Measurements from ENCODE around the gene PKN1.

The PKN1 gene

DNA sequence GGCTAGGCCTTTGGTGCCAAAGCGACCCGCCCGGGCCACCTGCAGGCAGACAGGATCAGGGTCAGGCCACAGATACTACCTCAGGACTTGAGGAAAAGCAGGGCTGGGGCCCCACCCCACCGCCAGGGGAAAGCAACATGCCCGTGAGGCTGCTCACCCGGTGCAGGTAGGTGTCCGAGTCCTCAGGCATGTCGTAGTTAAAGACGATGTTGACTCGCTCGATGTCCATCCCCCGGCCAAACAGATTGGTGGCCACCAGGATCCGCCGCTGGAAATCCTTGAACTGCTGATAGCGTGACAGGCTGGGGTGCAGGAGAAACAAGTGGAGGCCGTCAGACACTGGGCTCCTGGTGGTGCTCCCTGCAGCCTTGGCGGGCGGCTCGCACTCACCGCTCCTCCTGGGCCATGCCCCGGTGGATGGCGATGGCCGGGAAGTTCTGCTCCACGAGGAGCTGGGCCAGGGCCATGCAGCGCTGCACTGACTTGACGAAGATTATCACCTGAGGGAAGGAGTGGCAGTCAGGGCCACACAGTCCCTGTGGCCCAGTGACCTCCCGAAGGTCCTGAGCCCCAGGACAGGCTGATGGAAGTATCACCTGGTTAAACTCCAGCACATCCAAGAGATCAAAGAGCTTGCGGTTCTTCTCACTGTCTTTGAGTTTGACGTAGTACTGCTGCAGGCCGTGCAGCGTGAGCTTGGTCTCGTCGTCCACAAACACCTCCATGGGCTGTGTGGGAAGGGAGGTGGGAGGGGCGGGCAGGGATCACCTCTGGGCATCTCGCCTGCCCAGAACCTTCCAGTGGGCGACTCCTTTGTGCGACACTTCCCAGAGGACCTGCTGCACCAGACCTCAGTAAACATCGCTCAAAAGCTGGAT is 23.7 kb upstream of the PKN1 start:
- no peak for TF ChIP-seq CTCF (IDR thresholded peaks at IDR 0.05; ENCODE audit: low read depth, low read length)
- no peak overlapping the region for H3K4me3 ChIP-seq (ENCODE audit: low read depth, low read length)

DNA sequence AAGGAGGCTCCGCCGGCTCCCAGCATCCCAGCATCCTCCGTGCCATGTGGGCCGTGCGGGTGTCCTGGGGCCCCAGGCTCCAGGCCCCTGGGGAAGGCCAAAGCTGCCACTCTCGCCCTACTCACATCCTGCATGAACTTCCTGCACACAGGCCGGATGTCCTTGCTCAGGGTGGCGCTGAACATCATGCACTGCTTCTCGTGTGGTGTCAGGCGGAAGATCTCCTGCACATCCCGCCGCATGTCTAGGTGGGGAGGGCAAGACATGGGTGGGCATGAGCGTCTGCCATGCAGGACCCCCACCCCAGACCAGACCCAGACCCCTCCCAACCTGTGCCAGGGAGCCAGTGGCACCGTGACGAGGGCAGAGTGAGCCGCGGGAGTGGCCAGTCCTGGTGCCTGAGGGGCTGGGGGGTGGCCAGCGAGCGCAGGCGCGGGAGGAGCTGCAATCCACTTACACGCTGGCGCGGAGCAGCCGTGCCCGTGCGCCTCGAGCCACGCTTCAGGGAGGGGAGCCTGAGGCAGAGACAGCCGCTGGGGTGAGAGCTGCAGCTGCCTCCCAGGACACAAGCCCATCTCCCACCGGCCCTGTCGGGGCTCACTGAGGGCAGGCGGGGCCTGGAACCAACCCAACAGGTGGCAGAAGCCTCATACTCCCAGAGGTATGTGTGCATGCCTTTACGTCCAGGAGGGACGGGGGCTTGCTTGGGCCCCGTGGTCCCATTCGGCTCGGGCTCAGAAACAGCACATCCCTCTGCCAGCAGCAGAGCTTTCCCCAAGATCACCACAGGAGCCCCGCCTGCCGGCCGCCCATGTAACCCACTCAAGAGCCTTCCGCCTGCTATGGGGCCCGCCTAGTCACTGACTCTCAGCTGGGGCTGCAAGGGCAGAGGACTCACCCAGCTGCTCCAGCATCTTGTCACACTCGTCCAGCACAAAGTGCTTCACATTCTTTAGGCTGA is 22.7 kb upstream of the PKN1 start:
- no peak overlapping the region for H3K4me3 ChIP-seq (ENCODE audit: low read depth, low read length)
- no peak for TF ChIP-seq CTCF (IDR thresholded peaks at IDR 0.05; ENCODE audit: low read depth, low read length)

DNA sequence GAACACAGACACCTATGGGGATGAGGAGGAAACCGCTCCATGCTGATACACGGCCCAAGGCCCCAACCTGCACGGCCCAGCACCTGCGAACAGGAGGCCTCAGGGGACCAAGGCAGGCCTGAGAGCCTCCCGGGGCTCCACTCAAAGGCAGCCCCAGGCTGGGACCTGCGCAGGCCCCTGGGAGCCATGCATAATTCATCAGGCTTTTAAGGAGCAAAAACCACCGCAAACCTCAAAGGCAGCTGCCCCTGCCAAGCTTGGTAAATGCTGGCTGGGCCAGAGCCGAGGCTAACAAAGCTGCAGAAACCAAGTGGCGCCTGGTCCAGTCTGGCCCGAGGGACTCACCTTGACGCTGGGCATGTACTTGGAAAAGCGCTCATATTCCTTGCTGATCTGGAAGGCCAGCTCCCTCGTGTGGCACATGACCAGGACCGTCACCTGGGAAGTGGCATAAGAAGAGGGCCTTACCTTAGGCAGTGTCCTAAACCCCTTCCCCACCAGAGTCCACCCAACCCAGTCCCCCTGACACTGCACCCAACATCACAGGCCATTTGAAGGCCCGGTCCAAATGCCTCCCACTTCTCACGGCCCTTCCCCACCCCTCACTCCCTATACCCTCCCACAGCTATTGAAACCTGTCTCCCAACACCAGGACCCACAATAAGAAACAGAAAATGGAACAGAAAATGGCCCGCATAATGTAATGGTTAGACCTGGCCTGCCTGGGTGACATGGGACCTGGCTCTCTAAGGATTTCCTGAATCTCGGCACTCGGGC is 21.8 kb upstream of the PKN1 start:
- H3K4me3 ChIP-seq (ENCODE audit: low read depth, low read length) = no peak overlapping the region
- no peak for TF ChIP-seq CTCF (IDR thresholded peaks at IDR 0.05; ENCODE audit: low read depth, low read length)

DNA sequence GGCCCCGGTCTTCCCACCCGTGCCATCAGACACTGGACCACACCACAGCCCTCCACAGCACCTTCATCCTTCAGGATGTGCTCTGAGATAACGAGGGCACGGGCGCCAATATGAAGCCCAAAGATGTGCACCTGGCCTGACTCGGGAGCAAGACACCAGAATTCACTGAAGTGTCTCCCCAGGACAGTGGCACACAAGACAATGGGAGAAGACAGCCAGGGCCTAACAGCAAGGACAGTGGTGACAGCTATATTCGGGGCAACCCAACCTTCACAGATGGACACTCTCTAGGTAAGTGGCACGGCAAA is 21.2 kb upstream of the PKN1 start:
- no peak for TF ChIP-seq CTCF (IDR thresholded peaks at IDR 0.05; ENCODE audit: low read depth, low read length)
- no peak overlapping the region for H3K4me3 ChIP-seq (ENCODE audit: low read depth, low read length)

- no peak overlapping the region for H3K4me3 ChIP-seq (ENCODE audit: low read depth, low read length)
- no peak for TF ChIP-seq CTCF (IDR thresholded peaks at IDR 0.05; ENCODE audit: low read depth, low read length)
Measured at GRCh38 chr19:14412324-14412995, 20.6 kb upstream of the PKN1 start.

GRCh38 chr19:14412996-14413692 is 20.0 kb upstream of the PKN1 start:
- no peak overlapping the region for H3K4me3 ChIP-seq (ENCODE audit: low read depth, low read length)
- no peak for TF ChIP-seq CTCF (IDR thresholded peaks at IDR 0.05; ENCODE audit: low read depth, low read length)
